GM21390 (cell line): ENCODE measurements around the gene LCN12.

ENCODE experiments used
- ATAC-seq: cut with Tn5 transposase; IDR thresholded peaks from one replicate; pipeline ENCODE4 v1.9.1; 2021; ENCODE audit not compliant: unreplicated experiment

Gene LCN12, protein sequence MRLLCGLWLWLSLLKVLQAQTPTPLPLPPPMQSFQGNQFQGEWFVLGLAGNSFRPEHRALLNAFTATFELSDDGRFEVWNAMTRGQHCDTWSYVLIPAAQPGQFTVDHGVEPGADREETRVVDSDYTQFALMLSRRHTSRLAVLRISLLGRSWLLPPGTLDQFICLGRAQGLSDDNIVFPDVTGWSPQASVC

DNA sequence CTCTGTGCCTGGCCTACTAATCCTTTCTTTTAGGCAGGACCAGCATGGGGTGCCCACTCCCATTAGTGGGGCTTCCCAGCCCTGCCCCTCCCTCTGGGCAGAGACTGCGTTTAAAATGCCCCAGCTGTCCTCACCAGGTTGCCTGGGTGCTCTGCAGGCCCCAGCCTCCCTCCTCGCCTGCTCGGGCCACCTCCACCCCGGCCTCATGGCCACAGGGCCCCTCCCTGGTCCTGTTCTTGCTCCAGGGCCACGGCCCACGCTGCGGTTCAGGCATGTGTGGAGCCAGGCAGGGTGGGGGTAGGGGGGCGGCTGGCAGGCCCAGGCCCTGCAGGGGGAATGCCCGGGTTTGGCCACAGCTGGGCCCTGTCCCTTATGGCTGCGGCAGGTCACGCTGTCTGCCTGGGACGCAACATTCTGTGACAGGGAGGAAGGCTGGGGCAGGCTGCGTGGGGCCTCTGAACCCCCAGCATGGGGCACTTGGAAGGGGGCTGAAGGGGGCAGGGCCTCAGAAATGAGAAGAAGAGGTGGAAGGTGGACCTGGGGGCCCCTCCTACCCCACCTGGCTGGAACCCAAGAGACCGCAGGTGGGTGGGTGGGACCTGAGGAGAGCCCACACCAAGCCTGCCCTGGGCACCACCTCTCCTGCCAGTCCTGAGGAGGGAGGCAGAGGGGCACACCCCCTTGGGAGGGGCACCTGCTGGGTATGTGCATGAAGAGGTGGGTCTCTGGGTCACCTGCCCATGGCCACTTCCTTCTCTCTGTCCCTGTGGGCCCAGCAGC lies at the start of gene LCN12:
Gene LCN12 (plus strand): TSS at position 733 of the 780 bp plus-strand sequence. CDS start 55 bp downstream, outside the sequence.
- no peak for ATAC-seq

DNA sequence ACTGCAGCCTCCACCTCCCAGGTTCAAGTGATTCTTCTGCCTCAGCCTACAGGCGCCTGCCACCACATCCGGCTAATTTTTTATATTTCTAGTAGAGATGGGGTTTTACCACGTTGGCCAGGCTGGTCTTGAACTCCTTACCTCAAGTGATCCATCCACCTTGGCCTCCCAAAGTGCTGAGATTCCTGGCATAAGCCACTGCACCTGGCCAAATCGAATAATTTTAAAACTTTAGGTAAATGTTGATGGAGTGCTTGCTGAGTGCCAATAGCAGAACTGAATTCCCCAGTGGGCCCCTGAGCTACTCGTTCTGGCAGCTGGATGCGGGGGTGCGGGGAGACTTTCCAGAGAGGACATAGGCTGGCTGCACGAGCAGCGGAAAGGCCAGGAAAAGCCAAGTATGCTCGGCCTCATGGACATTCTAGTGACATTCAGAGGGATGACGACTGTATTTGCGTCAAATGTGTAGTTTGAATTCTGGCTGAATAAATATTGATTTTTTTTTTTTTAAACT lies 49.0 kb upstream of the LCN12 start:
- ATAC-seq, result no peak

DNA sequence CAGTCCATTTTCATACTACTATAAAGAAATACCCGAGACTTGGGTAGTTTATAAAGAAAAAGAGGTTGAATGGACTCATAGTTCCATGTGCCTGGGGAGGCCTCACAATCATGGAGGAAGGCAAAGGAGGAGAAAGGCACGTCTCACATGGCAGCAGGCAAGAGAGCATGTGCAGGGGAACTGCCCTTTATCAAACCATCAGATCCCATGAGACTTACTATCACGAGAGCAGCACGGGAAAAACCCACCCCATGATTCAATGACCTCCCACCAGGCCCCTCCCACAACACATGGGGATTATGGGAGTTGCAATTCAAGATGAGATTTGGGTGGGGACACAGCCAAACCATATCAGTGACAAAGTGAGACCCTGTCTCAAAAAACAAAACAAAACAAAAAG lies 45.8 kb upstream of the LCN12 start:
- no peak for ATAC-seq

DNA sequence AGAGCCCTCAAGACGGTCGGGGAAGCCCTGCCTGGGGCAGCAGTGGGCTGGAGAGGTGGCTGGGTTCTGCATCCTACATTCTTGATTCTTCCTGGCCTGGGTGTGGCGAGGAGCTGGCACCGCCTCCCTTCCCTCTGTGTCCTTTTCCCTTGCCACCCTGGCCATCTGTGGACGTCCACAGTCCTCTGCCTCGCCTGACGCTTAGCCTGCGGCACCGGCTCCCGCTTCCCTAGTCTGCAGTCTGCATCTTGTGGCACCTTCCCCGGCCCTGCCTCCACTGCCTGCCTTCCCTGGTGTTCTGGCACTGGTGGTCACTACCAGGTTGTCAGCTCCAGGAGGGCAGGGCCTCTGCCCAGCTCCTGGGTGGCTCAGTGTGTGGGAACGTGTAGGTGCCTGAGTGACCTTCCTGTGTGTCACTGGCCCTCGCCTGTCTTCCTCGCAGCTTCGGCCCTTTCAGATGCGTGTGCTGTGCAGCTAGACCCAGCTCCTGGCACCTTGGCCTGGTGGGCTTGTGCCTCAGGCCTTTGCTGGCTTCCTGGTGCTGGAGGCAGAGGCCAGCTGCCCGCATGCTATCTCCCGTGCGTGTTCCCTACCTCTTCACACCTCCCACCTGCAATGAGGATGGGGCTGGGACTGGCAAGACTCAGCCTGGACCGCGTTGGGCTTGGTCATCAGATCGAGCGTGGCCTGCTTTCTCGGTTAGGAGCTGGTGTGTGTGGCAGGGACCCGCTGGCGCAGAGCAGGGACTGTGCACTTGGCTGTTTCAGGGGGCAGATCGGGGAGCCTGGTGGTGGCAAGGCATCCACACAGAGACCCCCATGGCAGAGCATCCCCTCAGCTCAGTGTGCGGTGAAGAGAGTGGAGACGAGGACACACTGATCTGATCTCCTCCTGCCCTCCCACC lies 44.8 kb upstream of the LCN12 start:
- no peak for ATAC-seq

DNA sequence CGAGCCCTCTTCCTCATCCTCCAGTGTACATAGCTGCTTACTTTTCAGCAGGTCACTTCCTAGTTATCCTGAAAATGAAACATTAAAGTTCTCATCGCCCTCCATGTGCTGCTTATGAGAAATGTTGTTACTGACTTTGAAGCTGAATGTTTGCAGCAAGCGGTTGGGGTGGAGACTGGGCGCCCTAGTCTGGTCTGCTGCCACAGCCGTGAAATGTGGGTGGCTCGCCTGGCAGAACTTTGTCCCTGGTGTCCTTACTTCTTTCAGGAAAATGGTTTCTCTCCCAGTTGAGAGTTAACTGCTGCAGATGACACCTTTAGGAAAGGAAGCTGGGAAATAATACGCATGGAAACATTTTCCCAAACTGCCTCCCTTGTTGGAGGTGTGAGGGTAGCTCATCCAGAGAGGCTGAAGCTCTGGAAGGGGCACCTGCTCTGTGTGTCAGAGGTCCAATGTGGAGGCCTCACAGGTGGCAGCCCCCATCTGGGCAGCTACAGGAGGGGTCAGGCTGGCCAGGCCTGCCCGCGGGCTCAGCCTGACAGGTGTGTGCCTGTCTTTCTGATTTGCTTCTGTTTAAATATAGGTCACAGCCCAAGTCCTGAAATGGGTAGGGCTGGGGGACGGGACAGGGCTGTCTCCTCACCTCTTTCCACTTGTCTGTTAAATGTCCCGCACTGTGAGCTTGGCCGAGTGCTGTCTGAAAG lies 41.7 kb upstream of the LCN12 start:
- ATAC-seq, result no peak

DNA sequence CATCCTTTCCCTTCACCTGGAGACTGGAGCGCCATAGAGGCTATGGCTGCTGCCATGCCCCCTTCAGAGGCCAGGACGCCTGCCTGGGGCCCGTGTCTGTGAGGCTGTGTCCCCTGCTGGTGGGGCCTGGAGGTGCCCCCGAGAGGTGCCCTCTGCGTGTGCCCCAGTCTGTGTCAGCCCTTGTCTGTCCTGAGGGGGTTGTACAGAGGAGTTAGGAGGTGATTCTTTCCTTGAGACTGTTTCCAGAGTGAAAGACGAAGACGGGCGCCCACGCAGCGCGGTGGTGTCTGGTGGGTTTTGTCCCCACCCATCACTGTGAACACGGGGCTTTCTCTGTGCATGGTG lies 41.2 kb upstream of the LCN12 start:
- no peak for ATAC-seq

DNA sequence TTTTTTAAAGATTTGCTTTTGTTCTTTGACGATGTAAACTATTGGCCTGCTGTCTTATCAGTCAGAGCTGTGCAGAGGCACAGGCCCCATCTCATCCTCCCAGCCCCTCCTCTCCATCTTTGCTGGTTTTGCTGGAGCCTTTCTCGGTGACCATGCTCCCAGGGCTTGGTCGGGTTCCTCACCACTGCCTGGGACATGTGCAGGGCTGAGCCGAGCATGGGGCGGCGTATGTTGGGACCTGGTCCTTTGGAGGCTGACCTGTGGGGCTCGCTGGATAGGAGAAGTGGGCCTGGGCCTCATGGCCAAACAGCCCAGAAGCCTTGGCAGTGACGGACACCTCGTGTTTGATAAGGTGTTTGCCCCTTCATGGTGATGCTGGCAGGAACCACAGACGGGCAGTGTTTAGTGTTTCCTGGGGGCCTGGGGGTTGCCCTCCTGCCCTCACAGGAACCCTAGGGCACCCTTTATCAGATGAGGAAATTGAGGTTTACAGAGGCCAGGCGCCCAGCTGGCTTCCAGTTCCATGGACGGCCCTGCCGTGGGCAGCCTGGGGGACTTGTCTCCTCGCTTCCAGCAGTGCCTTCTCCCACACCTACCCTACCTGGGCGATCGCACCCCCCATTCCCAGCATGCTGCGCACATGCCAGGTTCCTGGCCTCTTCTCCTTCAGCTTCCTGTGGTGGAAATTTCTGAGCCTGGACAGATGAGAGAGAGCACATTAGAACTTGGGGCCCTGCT lies 38.2 kb upstream of the LCN12 start:
- ATAC-seq, result no peak

DNA sequence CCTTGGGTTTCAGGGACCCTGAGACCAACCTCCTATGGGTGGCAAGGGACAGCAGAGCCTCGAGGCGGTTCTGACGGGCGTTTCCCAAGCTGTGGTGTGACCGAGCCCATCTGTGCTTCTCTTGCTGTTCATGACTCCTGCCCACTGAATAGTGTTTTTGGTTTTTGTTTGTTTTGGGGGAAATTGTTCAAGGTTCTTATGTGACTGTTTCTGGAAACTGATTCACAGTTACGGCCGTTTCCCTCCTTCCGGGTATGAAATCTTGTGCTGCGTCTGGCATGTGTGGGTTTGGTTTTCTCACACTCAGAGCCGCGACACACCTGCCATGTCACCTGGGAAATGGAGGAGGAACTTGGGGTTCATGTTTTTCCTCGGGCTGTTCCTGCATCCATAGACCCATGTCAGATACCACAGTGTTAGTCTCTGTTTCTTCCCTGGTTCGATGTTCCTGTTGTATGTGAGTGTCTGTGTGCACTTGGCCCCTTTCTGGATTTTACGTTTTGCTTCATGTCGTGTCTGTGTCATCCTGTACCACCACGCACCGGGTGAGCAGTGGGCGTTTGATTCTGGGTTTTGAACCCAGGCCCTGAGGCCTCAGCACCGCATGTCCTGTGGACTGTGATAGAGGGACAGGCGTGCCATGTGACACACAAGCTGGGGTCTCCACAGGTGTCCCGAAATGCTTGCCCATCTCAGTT lies 36.3 kb upstream of the LCN12 start:
- ATAC-seq, result no peak

DNA sequence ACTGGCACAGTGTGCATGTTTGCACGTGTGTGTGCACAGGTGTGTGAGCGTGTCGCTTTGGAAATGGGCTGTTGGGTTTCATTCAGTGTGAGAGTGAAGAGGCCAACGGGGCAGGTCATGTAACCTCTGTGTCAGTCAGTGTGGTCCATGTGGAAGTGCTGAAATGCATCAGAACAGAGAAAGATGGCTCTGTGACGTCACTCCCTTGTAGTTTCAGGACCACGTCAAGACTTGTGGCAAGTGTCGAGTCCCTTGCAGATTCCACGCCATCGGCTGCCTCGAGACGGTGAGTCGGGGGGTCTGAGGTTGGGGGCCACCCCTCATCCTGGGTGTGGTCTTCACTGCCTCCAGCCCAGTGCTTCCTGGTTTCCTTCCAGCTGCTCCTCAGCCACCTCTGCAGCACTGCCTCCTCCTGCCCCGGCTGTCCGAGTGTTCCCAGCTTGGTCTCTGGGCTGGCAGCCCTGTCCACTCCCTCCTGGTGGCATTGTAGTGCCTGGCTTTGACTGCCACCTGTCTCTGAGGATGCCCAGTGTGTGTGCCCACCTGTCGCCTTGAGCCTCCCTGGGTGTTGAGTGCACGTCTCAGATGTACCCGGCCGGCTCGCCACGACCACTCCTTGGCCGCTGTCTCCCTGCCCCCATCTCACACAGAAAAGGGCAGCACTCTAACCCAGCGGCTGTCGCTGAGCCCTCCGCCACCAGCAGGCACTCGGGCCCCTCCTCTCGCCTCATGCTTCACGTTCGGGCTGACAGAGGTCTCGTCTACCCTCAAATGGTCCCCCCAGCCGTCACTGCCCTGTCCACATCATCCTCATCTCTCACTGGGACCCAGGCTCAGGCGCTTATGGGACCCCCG lies 35.5 kb upstream of the LCN12 start:
- ATAC-seq, result no peak

DNA sequence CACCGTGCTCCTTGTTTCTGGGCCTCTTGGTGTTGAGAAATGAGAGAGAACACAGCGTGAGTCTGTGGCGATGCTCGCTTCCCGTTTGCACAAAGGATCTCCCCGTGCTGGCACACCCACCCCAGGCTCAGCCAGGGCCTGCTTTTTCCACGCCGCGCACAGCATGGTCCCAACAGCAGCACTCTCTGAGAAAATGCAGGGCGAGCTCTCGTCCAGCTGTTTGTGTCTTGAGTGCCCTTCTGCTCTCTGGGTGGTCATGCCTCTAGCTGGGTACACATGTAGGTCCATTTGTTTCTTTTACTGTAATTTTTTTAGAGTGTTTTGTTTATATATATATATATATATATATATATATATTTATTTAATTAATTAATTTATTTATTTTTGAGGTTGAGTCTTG lies 34.2 kb upstream of the LCN12 start:
- no peak for ATAC-seq

DNA sequence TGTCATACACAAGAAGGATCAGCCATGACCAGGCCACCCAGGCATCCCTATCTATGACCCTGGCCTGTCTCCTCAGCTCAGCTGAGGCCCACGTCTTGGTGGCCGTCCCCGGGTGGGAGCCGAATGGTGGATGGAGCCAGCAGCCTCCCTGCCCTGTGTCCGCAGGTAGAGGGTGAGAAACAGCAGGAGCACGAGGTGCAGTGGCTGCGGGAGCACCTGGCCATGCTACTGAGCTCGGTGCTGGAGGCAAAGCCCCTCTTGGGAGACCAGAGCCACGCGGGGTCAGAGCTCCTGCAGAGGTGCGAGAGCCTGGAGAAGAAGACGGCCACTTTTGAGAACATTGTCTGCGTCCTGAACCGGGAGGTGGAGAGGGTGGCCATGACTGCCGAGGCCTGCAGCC lies 32.0 kb upstream of the LCN12 start:
- ATAC-seq, result no peak

DNA sequence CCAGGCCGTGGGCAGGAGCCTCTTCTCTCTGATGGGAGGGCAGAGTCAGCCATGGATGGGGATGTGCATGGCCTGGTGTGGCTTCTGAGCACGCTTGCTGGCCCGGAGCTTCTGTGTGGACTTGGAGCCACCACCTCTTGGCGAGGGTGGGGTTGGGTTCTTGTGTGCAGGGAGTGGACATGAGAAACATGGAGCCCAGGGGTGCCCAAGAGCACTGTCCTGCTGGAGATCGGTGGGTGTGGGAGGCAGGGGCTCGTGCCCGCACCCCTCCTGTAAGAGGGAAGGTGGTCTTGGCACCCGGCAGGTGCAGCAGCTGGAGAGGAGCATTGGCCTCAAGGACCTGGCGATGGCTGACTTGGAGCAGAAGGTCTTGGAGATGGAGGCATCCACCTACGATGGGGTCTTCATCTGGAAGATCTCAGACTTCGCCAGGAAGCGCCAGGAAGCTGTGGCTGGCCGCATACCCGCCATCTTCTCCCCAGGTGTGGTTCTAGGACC lies 31.3 kb upstream of the LCN12 start:
- no peak for ATAC-seq

DNA sequence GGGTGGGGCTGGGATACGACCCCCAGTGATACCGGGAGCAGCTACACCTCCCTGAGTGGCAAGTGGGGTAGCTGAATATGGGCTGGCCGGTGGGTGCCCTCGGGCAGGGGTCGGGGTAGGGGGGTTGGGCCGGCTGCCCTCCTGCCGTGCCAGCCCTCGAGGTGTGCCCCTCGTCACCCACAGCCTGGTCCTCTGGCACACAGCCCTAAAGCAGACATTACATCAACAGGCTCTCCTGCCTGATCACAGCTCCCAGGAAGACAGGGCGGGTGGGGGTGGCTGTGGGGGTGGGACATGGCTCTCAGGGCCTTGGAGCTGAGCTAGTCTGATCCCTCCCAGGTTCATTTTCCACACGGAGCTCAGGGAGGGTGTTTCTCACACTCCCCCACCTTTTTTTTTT lies 30.8 kb upstream of the LCN12 start:
- no peak for ATAC-seq

DNA sequence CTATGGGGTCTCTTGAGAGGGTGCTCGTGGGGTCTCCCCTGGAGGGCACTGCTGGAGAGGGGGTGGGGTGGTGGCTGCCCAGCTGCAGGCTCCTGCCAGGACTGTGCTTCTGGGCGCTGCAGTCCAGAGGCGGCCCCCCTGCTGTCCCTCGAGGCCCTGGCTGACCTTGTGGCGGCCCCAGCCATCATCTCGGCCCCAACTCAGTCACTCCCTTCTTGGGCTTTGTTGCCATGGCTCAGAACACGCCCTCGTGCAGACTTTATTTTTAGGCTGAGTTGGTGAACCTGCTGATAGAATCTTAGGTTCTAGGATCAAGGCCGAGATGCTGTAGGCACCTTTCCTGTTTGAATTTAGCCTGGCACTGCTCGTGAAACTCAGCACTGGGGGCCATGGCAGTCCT lies 30.4 kb upstream of the LCN12 start:
- ATAC-seq, result no peak

DNA sequence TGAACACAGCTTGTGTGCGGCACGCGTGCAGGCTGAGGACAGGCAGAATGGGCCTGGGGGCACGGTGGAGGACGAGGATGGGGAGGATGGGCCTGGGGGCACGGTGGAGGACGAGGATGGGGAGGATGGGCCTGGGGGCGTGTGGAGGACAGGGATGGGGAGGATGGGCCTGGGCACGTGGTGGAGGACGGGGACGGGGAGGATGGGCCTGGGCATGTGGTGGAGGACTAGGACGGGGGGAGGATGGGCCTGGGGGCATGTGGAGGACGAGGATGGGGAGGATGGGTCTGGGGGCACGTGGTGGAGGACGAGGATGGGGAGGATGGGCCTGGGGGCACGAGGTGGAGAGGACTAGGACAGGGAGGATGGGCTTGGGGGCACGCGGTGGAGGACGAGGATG lies 29.5 kb upstream of the LCN12 start:
- no peak for ATAC-seq

DNA sequence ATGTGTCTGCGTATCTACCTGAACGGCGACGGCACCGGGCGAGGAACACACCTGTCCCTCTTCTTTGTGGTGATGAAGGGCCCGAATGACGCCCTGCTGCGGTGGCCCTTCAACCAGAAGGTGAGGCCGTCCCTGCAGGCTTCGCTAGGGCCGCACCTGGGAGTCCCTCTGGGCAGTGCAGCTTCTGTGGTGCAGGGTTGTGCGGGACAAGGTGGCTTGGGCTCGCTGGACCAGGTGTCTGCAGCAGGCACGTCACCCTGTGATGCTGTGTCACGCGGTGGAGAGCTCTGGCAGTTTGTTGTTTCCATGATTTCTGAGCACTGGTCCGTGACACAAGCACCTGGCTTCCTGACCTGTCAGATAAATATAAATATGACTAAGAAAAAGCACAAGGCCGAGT lies 28.2 kb upstream of the LCN12 start:
- no peak for ATAC-seq

DNA sequence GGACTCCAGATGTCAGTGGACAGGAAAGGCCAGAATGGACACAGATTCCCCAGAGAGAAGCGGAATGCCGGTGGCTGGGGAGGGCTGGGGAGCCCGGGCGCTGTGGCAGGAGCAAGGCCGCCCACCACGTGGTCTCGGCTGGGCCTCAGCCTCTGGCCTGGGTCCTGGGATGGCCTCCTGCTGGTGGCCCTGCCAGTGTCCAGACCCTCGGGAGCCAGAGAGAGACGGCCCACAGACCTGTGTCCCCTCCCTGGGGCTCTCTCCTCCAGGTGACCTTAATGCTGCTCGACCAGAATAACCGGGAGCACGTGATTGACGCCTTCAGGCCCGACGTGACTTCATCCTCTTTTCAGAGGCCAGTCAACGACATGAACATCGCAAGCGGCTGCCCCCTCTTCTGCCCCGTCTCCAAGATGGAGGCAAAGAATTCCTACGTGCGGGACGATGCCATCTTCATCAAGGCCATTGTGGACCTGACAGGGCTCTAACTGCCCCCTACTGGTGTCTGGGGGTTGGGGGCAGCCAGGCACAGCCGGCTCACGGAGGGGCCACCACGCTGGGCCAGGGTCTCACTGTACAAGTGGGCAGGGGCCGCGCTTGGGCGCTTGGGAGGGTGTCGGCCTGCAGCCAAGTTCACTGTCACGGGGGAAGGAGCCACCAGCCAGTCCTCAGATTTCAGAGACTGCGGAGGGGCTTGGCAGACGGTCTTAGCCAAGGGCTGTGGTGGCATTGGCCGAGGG lies 26.5 kb upstream of the LCN12 start:
- ATAC-seq, result no peak

DNA sequence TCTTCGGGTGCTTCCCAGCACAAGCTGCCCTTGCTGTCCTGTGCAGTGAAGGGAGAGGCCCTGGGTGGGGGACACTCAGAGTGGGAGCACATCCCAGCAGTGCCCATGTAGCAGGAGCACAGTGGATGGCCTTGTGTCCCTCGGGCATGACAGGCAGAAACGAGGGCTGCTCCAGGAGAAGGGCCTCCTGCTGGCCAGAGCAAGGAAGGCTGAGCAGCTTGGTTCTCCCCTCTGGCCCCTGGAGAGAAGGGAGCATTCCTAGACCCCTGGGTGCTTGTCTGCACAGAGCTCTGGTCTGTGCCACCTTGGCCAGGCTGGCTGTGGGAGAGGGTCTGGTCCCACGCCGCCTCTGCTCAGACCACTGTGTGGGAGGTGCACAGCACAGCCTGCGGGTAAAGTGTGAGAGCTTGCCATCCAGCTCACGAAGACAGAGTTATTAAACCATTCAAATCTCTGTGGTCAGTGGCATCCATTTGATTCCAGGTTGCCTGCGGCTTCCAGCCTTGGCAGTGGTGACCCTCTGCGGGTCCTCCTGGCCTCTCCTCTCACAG lies 25.8 kb upstream of the LCN12 start:
- no peak for ATAC-seq
